BJ (cell line): ENCODE data around the gene GCAT. TPM values are rescaled to one million over a fixed set of nuclear protein-coding genes. Genes with fewer than 3 reads are reported as not detected.

Experiments used
- CTCF ChIA-PET: fragments of 350-600 bp; formaldehyde crosslinking; extraction: SDS; loops from one replicate; lab custom pipeline; 2021; ENCODE audit warnings: antibody characterized with exemption, inconsistent platforms; lab: Yijun Ruan, JAX
- POLR2A ChIA-PET: fragments of 300-600 bp; sonication (Branson Sonifier 250); formaldehyde crosslinking; extraction: SDS; loops from one replicate; lab custom pipeline; 2021; ENCODE audit warnings: antibody characterized with exemption; lab: Charles Lee
- DNase-seq: peaks from one replicate; pipeline ENCODE4 v3.0.0-alpha.2; 2011; ENCODE audit warnings: low read depth
- H3K27me3 ChIP-seq: 2 replicates; pipeline ENCODE4 v1.6.0; 2011; ENCODE audit warnings: low read length; ENCODE audit not compliant: control insufficient read depth, insufficient read depth
- H3K36me3 ChIP-seq: 2 replicates; pipeline ENCODE4 v1.5.1; 2011; ENCODE audit warnings: low read length; ENCODE audit not compliant: control insufficient read depth, insufficient read depth
- H3K4me3 ChIP-seq: 2 replicates; pipeline ENCODE4 v1.5.1; 2011; ENCODE audit warnings: low read depth, mild to moderate bottlenecking, control low read depth, low read length
- polyA plus RNA-seq: library from polyadenylated mRNA; depleted of rRNA; stranded (reverse); fragments of >200 nt; gene quantifications from 2 replicates; pipeline ENCODE4 v1.2.3, GENCODE V29; 2011
- TF ChIP-seq, protein P1 (sequence below): IDR thresholded peaks from 2 replicates; pipeline ENCODE4 v1.5.1; 2011; ENCODE audit warnings: low read depth, mild to moderate bottlenecking, control low read depth, inconsistent platforms, low read length, moderate library complexity; ENCODE audit not compliant: insufficient read depth

The GCAT gene
- polyA plus RNA-seq, 1 experiment, result 24.9 TPM

DNA sequence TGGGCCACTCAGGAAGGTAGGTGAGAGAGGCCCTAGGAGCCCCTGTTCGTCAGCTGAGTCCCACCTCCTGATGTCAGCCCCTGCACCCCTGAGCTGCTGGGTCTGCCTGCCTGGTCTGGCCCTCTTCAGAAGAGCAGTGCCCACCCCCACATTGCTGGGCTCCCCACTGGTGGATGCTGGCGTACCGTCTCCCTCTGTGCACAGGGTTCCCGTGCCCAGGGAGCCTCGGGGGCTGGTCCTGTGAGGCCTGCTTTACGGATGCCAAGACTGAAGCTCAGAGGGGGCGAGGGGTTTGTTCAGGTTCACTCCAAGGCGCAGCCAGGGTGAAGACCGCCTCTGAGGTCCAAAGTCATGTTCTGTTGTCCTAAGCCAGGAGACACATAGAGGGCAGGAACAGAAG lies 44.7 kb upstream of the GCAT start:
- POLR2A ChIA-PET, result no interaction called here
- Histone ChIP-seq H3K4me3 (no peak overlapping the region), H3K36me3 (peaks cover 39% of the 10 kb centered on the region), H3K27me3 (no peaks in the 10 kb centered on the region)
- no peak for DNase-seq
- CTCF ChIA-PET, result interaction anchor here (1.1 to 1.2 kb wide), 2 partner anchors 54 to 120 kb away, joined by 3 read pairs; no protein-coding TSS in a partner anchor
- TF ChIP-seq, protein P1, sequence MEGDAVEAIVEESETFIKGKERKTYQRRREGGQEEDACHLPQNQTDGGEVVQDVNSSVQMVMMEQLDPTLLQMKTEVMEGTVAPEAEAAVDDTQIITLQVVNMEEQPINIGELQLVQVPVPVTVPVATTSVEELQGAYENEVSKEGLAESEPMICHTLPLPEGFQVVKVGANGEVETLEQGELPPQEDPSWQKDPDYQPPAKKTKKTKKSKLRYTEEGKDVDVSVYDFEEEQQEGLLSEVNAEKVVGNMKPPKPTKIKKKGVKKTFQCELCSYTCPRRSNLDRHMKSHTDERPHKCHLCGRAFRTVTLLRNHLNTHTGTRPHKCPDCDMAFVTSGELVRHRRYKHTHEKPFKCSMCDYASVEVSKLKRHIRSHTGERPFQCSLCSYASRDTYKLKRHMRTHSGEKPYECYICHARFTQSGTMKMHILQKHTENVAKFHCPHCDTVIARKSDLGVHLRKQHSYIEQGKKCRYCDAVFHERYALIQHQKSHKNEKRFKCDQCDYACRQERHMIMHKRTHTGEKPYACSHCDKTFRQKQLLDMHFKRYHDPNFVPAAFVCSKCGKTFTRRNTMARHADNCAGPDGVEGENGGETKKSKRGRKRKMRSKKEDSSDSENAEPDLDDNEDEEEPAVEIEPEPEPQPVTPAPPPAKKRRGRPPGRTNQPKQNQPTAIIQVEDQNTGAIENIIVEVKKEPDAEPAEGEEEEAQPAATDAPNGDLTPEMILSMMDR, result no peak

DNA sequence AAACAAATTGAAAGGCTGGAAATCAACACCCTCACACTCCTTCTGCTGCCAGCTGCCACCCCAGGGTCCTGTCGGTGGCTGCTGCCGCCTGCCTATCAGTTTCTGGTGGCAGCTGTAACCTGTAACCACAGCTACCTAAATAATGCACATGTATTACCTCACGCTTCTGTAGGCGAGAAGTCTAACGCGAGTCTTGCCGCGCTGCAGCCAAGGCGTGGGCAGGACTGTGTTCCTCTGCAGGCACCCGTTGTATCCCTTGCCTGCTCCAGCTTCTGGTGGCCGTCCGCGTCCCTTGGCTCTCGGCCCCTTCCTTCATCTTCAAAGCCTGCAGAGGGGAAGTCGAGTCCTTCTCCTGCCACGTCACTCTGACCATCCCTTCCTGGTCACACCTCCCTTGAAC lies 44.1 kb upstream of the GCAT start:
- H3K4me3 ChIP-seq, result no peak overlapping the region
- TF ChIP-seq, protein P1, result no peak
- no peaks in the 10 kb centered on the region for H3K27me3 ChIP-seq
- ChIA-PET POLR2A (no interaction called here), CTCF (interaction anchor here (1.1 to 1.5 kb wide), 3 partner anchors 19 to 54 kb away, joined by 3 to 4 read pairs (median 3); no protein-coding TSS in a partner anchor)
- DNase-seq, result no peak
- H3K36me3 ChIP-seq, result peaks cover 40% of the 10 kb centered on the region

DNA sequence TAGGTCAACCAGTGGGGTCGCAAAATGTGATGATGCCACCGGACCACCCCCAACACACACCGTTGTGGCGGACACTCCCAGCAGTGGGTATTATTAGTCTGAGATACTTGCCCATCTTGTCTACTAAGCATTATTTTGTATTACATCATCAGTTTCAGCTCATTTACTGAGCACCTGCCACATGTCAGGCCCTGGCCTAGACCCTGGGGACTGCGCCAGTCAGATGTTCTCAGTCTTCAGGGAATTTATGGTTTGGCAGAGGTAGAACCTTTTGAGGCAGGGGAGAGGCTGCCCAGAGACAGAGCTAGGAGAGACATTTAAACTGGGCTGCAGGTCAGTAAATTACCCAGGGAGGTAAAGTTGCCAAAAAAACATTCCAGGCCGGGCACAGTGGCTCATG lies 43.1 kb upstream of the GCAT start:
- ChIA-PET CTCF (interaction anchor here (1.1 to 1.5 kb wide), 2 partner anchors 18 to 27 kb away, joined by 3 to 4 read pairs; no protein-coding TSS in a partner anchor), POLR2A (interaction anchor here (0.6 kb wide), 2 partner anchors 10 to 24 kb away, joined by 7 to 11 read pairs; no protein-coding TSS in a partner anchor)

DNA sequence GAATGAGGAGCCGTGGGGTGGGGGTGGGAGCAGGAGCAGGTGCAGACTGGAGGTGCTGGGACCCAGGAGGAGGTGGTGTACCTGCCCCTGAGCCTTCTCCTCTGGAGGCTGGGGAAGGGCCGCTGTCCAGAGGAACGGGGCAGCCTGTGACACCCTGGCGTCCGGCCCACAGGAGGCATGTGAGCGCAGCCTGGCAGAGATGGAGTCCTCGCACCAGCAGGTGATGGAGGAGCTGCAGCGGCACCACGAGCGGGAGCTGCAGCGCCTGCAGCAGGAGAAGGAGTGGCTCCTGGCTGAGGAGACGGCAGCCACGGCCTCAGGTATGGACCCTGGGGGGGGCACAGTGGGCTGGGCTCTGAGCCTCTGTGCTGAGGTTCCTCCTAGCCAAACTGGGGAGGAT lies 42.2 kb upstream of the GCAT start:
- no peak for DNase-seq
- H3K4me3 ChIP-seq, result no peak overlapping the region
- TF ChIP-seq, protein P1, result no peak
- H3K27me3 ChIP-seq, result no peaks in the 10 kb centered on the region
- ChIA-PET POLR2A (no interaction called here), CTCF (interaction anchor here (1.4 kb wide), 1 partner anchor 26 kb away, joined by 3 read pairs; no protein-coding TSS in a partner anchor)
- peaks cover 39% of the 10 kb centered on the region for H3K36me3 ChIP-seq

More for the DNA sequence above, 43.1 kb upstream of the GCAT start:
- H3K4me3 ChIP-seq, result no peak overlapping the region
- DNase-seq, result no peak
- H3K36me3 ChIP-seq, result peaks cover 39% of the 10 kb centered on the region
- H3K27me3 ChIP-seq, result no peaks in the 10 kb centered on the region
- TF ChIP-seq, protein P1, result no peak

DNA sequence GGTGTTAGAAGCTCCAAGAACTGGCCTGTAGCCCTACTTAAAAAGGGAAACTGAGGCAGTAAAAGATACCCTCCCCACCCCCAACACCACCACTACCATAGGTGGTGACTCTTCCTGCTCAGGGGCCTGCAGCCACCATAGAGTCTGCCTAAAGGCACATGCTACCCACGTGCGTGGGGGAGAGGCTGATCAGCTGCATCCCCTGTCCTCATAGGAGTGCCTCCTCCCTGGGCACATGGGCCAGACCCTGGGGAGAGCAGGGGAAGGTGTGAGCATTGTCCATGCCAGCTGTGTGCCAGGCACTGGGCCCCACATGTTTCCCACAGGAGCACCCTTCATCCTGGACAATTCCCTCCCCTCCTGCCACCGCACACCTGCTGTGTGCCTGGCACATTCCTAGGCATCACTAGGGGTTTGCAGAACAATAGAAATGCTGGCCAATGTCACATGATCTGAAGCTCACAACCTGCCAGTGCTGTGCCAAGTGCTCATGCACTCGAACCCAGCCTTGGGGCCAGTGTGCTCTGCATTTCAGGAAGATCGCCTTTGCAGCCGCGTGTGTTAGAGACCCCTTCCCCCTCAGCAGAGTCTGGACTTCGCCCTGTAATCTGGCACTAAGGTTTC lies 41.7 kb upstream of the GCAT start:
- peaks cover 40% of the 10 kb centered on the region for H3K36me3 ChIP-seq
- no peak overlapping the region for H3K4me3 ChIP-seq
- POLR2A ChIA-PET, result no interaction called here
- H3K27me3 ChIP-seq, result no peaks in the 10 kb centered on the region
- TF ChIP-seq, protein P1, result no peak
- CTCF ChIA-PET, result interaction anchor here (1.4 kb wide), 1 partner anchor 26 kb away, joined by 3 read pairs; no protein-coding TSS in a partner anchor
- no peak for DNase-seq
